Kidney epithelial cell (primary cell): ENCODE data around the gene IFFO2. TPM values are rescaled to one million over a fixed set of nuclear protein-coding genes. Genes with fewer than 3 reads are reported as not detected.
A peak's percentile ranks its signal among the peaks of the same experiment; 100 is the strongest.

Experiments used
- DNase-seq: peaks from one replicate; pipeline ENCODE4 v3.0.0-alpha.2; 2010; ENCODE audit warnings: low read depth
- H3K27me3 ChIP-seq: 2 replicates; pipeline ENCODE4 v1.6.0; 2011; ENCODE audit warnings: low read length; ENCODE audit not compliant: control insufficient read depth, insufficient read depth
- H3K36me3 ChIP-seq: 2 replicates; pipeline ENCODE4 v1.5.1; 2011; ENCODE audit warnings: low read length; ENCODE audit not compliant: control insufficient read depth, insufficient read depth
- H3K4me3 ChIP-seq: 2 replicates; pipeline ENCODE4 v1.5.1; 2011; ENCODE audit warnings: low read depth, mild to moderate bottlenecking, control low read depth, low read length
- total RNA-seq: library from RNA; depleted of rRNA; stranded (reverse); fragments of >200 nt; gene quantifications from 2 replicates; pipeline ENCODE4 v1.2.3, GENCODE V29; 2015
- TF ChIP-seq, protein P1 (sequence below): IDR thresholded peaks from 2 replicates; pipeline ENCODE4 v1.5.1; 2011; ENCODE audit warnings: mild to moderate bottlenecking, moderate library complexity, low read length, control low read depth, inconsistent platforms; ENCODE audit not compliant: insufficient read depth, poor library complexity, severe bottlenecking

IFFO2 gene
- total RNA-seq, 1 donor from 2014 or later = 25.3 TPM

DNA sequence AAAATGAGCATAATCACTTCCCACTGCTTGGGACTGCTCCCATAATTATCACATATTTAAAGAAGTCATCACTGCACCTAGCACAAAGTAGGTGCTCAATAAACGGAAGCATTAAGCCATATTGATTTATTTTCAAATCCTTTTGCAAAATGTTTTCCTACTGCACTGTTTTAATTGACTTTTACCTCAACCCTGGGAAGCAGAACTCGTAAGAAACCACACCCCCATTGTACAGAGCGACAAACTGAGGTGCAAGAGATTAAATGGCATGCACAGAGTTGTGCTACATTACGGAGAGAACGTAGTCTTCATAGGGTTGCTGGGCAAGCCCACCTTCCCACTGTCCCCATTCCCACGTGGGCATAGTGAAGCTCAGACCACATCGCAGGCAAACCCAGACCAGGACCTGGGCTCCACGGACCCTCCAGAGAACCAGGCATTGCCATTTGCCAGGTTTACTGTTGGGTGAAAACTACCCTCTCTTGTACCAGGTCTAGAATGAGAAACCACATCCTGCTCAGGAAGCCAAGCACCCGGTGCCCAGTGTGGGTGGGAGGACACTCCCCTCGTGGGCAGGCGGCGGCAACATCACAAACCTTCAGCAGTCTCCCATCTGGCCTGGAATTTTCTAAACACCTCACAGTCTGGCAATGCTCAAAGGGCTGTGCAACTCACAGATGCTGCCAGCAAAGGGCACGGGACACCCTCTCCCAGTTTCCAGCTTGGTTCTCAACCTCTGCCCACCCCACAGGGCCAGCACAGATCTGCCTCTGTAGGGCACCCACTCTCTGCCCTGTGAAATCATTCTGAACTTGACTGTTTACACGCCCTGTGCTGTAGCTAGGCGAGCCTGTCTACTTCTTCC, 8.2 kb downstream of the IFFO2 start:
- Histone ChIP-seq H3K27me3 (no peaks in the 10 kb centered on the region), H3K36me3 (no peaks in the 10 kb centered on the region), H3K4me3 (no peak overlapping the region)
- DNase-seq = peak; percentile 68
- TF ChIP-seq, protein P1, sequence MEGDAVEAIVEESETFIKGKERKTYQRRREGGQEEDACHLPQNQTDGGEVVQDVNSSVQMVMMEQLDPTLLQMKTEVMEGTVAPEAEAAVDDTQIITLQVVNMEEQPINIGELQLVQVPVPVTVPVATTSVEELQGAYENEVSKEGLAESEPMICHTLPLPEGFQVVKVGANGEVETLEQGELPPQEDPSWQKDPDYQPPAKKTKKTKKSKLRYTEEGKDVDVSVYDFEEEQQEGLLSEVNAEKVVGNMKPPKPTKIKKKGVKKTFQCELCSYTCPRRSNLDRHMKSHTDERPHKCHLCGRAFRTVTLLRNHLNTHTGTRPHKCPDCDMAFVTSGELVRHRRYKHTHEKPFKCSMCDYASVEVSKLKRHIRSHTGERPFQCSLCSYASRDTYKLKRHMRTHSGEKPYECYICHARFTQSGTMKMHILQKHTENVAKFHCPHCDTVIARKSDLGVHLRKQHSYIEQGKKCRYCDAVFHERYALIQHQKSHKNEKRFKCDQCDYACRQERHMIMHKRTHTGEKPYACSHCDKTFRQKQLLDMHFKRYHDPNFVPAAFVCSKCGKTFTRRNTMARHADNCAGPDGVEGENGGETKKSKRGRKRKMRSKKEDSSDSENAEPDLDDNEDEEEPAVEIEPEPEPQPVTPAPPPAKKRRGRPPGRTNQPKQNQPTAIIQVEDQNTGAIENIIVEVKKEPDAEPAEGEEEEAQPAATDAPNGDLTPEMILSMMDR = no peak

- TF ChIP-seq, protein P1 = no peak
- no peaks in the 10 kb centered on the region for H3K36me3 ChIP-seq
- H3K4me3 ChIP-seq = no peak overlapping the region
- H3K27me3 ChIP-seq = no peaks in the 10 kb centered on the region
- no peak for DNase-seq
Observed at GRCh38 chr1:18947570-18947969, 8.9 kb downstream of the IFFO2 start.

GRCh38 chr1:18946550-18947381, 9.7 kb downstream of the IFFO2 start:
- no peaks in the 10 kb centered on the region for H3K27me3 ChIP-seq
- no peaks in the 10 kb centered on the region for H3K36me3 ChIP-seq
- DNase-seq = no peak
- no peak overlapping the region for H3K4me3 ChIP-seq
- TF ChIP-seq, protein P1 = no peak

DNA sequence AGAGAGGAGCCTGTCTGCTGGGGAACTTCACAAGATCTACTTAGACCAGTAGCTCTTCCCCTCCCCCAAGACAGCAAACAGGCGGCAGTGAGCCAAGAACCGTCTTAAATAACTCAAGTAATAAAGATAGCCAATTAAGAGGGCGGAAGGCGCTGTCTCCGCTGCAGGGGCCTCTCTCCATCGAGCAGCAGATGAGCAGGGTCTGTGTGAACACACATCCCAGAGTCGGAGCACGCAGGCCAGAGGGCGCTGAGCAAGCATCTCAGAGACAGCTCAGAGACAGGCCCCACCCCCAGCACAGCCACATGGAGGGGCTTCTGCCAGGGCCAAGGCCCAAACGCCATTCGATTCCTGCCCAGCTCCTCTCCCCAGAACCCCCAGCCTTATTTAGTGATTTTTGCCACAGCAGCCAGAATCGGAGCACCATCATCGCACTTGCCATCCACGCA, 11.1 kb downstream of the IFFO2 start:
- no peak for DNase-seq
- Histone ChIP-seq H3K36me3 (no peaks in the 10 kb centered on the region), H3K4me3 (no peak overlapping the region), H3K27me3 (no peaks in the 10 kb centered on the region)
- TF ChIP-seq, protein P1 = no peak

DNA sequence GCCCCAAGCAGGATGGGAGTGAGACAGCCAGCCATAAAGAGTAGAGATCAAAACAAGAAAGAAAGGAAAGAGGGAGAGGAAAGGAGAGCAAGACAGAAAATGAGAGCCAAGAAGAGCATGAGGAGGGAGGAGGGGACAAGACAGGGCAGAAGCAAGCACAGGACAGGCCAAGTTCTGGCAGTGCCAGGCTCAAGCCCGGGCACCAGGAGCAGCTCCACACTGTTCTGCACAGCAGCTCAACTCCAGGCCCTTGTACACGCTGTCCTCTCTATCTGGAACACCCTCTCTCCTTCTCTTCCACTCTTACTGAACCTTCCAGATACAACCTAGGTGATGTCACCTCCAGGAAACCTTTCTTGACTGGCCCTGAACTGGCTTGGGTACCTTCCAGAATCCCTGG, 11.7 kb downstream of the IFFO2 start:
- no peak for DNase-seq
- H3K36me3 ChIP-seq = no peaks in the 10 kb centered on the region
- H3K27me3 ChIP-seq = no peaks in the 10 kb centered on the region
- no peak overlapping the region for H3K4me3 ChIP-seq
- TF ChIP-seq, protein P1 = no peak
